GM19438 (cell line): ENCODE data around the gene WTIP.

Experiments used
- ATAC-seq: cut with Tn5 transposase; IDR thresholded peaks from one replicate; pipeline ENCODE4 v1.9.1; 2021; ENCODE audit warnings: low read depth; ENCODE audit not compliant: unreplicated experiment

The WTIP gene

GRCh38 chr19:34559045-34559444, 77.5 kb downstream of the WTIP start:
- ATAC-seq, result no peak

- ATAC-seq, result no peak
These were observed 78.7 kb downstream of the WTIP start for GRCh38 chr19:34560229-34560628.
